ENCODE data around the gene TENT5C. TPM values are rescaled to one million over a fixed set of nuclear protein-coding genes. Genes with fewer than 3 reads are reported as not detected.

Gene TENT5C
- polyA plus RNA-seq, 1 donor (not counting 4 experiments of a cell fraction or from before 2014, with no cell fraction given): 0.13 TPM

DNA sequence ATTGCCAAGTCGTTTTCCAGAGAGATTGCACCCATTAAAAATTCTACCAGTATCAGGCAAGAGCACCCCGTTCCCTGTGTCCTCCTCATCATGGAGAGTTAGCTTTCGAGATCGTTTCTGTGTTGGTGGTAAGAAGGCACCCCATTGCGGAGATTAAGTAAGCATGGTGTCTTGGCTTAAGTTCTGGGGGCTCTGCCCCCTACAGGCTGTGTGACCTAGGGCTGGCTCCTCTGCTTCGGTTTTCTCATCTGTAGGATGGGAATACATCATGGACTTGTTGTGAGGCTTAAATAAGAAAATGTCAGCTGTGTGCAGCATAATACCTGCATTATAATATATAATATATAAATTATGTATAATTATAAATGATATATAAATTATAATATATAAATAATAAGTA lies 36.8 kb upstream of the TENT5C start:
- no peaks in the 10 kb centered on the region for H3K9me3 ChIP-seq (ENCODE audit: control insufficient read depth, low read depth, low read length)
- TF ChIP-seq EZH2 (IDR thresholded peaks at IDR 0.05; ENCODE audit: low read length): no peak
- TF ChIP-seq, protein P1, sequence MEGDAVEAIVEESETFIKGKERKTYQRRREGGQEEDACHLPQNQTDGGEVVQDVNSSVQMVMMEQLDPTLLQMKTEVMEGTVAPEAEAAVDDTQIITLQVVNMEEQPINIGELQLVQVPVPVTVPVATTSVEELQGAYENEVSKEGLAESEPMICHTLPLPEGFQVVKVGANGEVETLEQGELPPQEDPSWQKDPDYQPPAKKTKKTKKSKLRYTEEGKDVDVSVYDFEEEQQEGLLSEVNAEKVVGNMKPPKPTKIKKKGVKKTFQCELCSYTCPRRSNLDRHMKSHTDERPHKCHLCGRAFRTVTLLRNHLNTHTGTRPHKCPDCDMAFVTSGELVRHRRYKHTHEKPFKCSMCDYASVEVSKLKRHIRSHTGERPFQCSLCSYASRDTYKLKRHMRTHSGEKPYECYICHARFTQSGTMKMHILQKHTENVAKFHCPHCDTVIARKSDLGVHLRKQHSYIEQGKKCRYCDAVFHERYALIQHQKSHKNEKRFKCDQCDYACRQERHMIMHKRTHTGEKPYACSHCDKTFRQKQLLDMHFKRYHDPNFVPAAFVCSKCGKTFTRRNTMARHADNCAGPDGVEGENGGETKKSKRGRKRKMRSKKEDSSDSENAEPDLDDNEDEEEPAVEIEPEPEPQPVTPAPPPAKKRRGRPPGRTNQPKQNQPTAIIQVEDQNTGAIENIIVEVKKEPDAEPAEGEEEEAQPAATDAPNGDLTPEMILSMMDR (optimal IDR thresholded peaks at IDR 0.05 in 1 of 3, IDR thresholded peaks at IDR 0.05 in 1 of 3, conservative IDR thresholded peaks at IDR 0.05 in 1 of 3; ENCODE audit: extremely low read depth in 1 of 3, insufficient read depth in 2 of 3, low read length in 3 of 3): no peak
- dilution Hi-C loops (cut with MboI; ENCODE audit: extremely low pct_ligation_motif_present, low sequenced_read_pairs): no loop called here
- no peaks in the 10 kb centered on the region for H3K27me3 ChIP-seq (ENCODE audit: control insufficient read depth, extremely low read depth, insufficient read depth, low read length)
- no peaks in the 10 kb centered on the region for H4K20me1 ChIP-seq (ENCODE audit: control insufficient read depth, extremely low read depth, insufficient read depth, low read length)
- H3K36me3 ChIP-seq (ENCODE audit: control insufficient read depth in 2 of 2, extremely low read depth in 1 of 2, insufficient read depth in 2 of 2, low read length in 2 of 2): no peaks in the 10 kb centered on the region
- FAIRE-seq: no peak
- no peak overlapping the region for H3K4me2 ChIP-seq (ENCODE audit: control insufficient read depth, extremely low read depth, insufficient read depth, low read depth, low read length)
- H2AFZ ChIP-seq (ENCODE audit: control insufficient read depth, low read length): no peak overlapping the region
- no peak overlapping the region for H3K4me3 ChIP-seq (ENCODE audit: control insufficient read depth in 2 of 3, extremely low read depth in 1 of 3, insufficient read depth in 2 of 3, low read depth in 1 of 3, low read length in 3 of 3)
- H3K9me1 ChIP-seq (ENCODE audit: control insufficient read depth, extremely low read depth, insufficient read depth, low read length): no peaks in the 10 kb centered on the region
- no peak overlapping the region for H3K27ac ChIP-seq (ENCODE audit: control insufficient read depth, insufficient read depth, low read length)
- no peak for DNase-seq (ENCODE audit: low read depth, low spot score)
- H3K4me1 ChIP-seq (ENCODE audit: control insufficient read depth, extremely low read depth, insufficient read depth, low read length): no peaks in the 10 kb centered on the region
- H3K9ac ChIP-seq (ENCODE audit: control insufficient read depth, extremely low read depth, insufficient read depth, low read length): no peak overlapping the region
- H3K79me2 ChIP-seq (ENCODE audit: control insufficient read depth, insufficient read depth, low read length): no peaks in the 10 kb centered on the region

GRCh38 chr1:117569856-117570255 lies 36.0 kb upstream of the TENT5C start:
- no peaks in the 10 kb centered on the region for H3K9me1 ChIP-seq (ENCODE audit: control insufficient read depth, extremely low read depth, insufficient read depth, low read length)
- no peak overlapping the region for H3K4me3 ChIP-seq (ENCODE audit: control insufficient read depth in 2 of 3, extremely low read depth in 1 of 3, insufficient read depth in 2 of 3, low read depth in 1 of 3, low read length in 3 of 3)
- H3K36me3 ChIP-seq (ENCODE audit: control insufficient read depth in 2 of 2, extremely low read depth in 1 of 2, insufficient read depth in 2 of 2, low read length in 2 of 2): no peaks in the 10 kb centered on the region
- H2AFZ ChIP-seq (ENCODE audit: control insufficient read depth, low read length): no peak overlapping the region
- H3K9ac ChIP-seq (ENCODE audit: control insufficient read depth, extremely low read depth, insufficient read depth, low read length): no peak overlapping the region
- dilution Hi-C loops (cut with MboI; ENCODE audit: extremely low pct_ligation_motif_present, low sequenced_read_pairs): no loop called here
- H3K9me3 ChIP-seq (ENCODE audit: control insufficient read depth, low read depth, low read length): no peaks in the 10 kb centered on the region
- H3K27ac ChIP-seq (ENCODE audit: control insufficient read depth, insufficient read depth, low read length): no peak overlapping the region
- H3K4me1 ChIP-seq (ENCODE audit: control insufficient read depth, extremely low read depth, insufficient read depth, low read length): no peaks in the 10 kb centered on the region
- DNase-seq (ENCODE audit: low read depth, low spot score): no peak
- TF ChIP-seq, protein P1 (optimal IDR thresholded peaks at IDR 0.05 in 1 of 3, IDR thresholded peaks at IDR 0.05 in 1 of 3, conservative IDR thresholded peaks at IDR 0.05 in 1 of 3; ENCODE audit: extremely low read depth in 1 of 3, insufficient read depth in 2 of 3, low read length in 3 of 3): no peak
- no peaks in the 10 kb centered on the region for H4K20me1 ChIP-seq (ENCODE audit: control insufficient read depth, extremely low read depth, insufficient read depth, low read length)
- no peaks in the 10 kb centered on the region for H3K79me2 ChIP-seq (ENCODE audit: control insufficient read depth, insufficient read depth, low read length)
- no peak overlapping the region for H3K4me2 ChIP-seq (ENCODE audit: control insufficient read depth, extremely low read depth, insufficient read depth, low read depth, low read length)
- no peaks in the 10 kb centered on the region for H3K27me3 ChIP-seq (ENCODE audit: control insufficient read depth, extremely low read depth, insufficient read depth, low read length)
- FAIRE-seq: no peak
